GM21619 (cell line): Measurements from ENCODE around the gene CASZ1.

Experiments
- ATAC-seq: cut with Tn5 transposase; IDR thresholded peaks from one replicate; pipeline ENCODE4 v1.9.1; 2021; ENCODE audit not compliant: unreplicated experiment

The CASZ1 gene

GRCh38 chr1:10690484-10690883, 106.0 kb downstream of the CASZ1 start:
- ATAC-seq, result no peak

GRCh38 chr1:10688409-10688786, 108.0 kb downstream of the CASZ1 start:
- no peak for ATAC-seq

- ATAC-seq, result no peak
These were observed 108.6 kb downstream of the CASZ1 start for GRCh38 chr1:10687782-10688408.

- ATAC-seq, result no peak
These were observed 109.2 kb downstream of the CASZ1 start for GRCh38 chr1:10687251-10687651.

GRCh38 chr1:10686404-10687040, 109.9 kb downstream of the CASZ1 start:
- no peak for ATAC-seq

- no peak for ATAC-seq
These were observed 110.5 kb downstream of the CASZ1 start for GRCh38 chr1:10685808-10686403.

GRCh38 chr1:10685196-10685807, 111.1 kb downstream of the CASZ1 start:
- no peak for ATAC-seq

GRCh38 chr1:10684221-10684620, 112.2 kb downstream of the CASZ1 start:
- ATAC-seq, result no peak

- no peak for ATAC-seq
These were observed 113.8 kb downstream of the CASZ1 start for GRCh38 chr1:10682449-10683309.

GRCh38 chr1:10682108-10682445, 114.4 kb downstream of the CASZ1 start:
- ATAC-seq, result no peak

- no peak for ATAC-seq
These were observed 114.9 kb downstream of the CASZ1 start for GRCh38 chr1:10681296-10682107.

GRCh38 chr1:10680487-10680886, 116.0 kb downstream of the CASZ1 start:
- no peak for ATAC-seq

GRCh38 chr1:10679496-10680220, 116.8 kb downstream of the CASZ1 start:
- ATAC-seq, result no peak

- no peak for ATAC-seq
These were observed 117.6 kb downstream of the CASZ1 start for GRCh38 chr1:10678852-10679251.

- no peak for ATAC-seq
These were observed 118.0 kb downstream of the CASZ1 start for GRCh38 chr1:10678402-10678801.

- no peak for ATAC-seq
These were observed 118.7 kb downstream of the CASZ1 start for GRCh38 chr1:10677491-10678391.

- no peak for ATAC-seq
These were observed 119.5 kb downstream of the CASZ1 start for GRCh38 chr1:10676963-10677362.

GRCh38 chr1:10675813-10676212, 120.6 kb downstream of the CASZ1 start:
- no peak for ATAC-seq
